T-helper 2 cell treated with Interferon-gamma antibody and Interleukin-4, amounts not matched to agents 5 μg/mL and 100 μg/mL, for 36 hours (primary cell): ENCODE measurements around the gene CAMK2B.
A peak's percentile ranks its signal among the peaks of the same experiment; 100 is the strongest.

ENCODE experiments used
- DNase-seq: peaks from one replicate; pipeline ENCODE4 v3.0.0; 2021; ENCODE audit warnings: low spot score
- H3K27ac Mint-ChIP-seq: one replicate; pipeline ENCODE4 v1.8.0; 2021; ENCODE audit warnings: mild to moderate bottlenecking, mixed read lengths
- H3K27me3 Mint-ChIP-seq: one replicate; pipeline ENCODE4 v1.8.0; 2021; ENCODE audit warnings: low read depth, mixed read lengths
- H3K36me3 Mint-ChIP-seq: one replicate; pipeline ENCODE4 v1.8.0; 2021; ENCODE audit warnings: low read depth, mixed read lengths
- H3K4me1 Mint-ChIP-seq: one replicate; pipeline ENCODE4 v1.8.0; 2021; ENCODE audit warnings: low read depth, mixed read lengths
- H3K4me3 Mint-ChIP-seq: one replicate; pipeline ENCODE4 v1.8.0; 2022; ENCODE audit warnings: mild to moderate bottlenecking, moderate library complexity, mixed read lengths
- H3K9me3 Mint-ChIP-seq: one replicate; pipeline ENCODE4 v1.8.0; 2021; ENCODE audit warnings: mixed read lengths

The CAMK2B gene

GRCh38 chr7:44309271-44310091 is 15.9 kb downstream of the CAMK2B start:
- peak overlapping the region; percentile 15 for H3K4me3 Mint-ChIP-seq
- H3K36me3 Mint-ChIP-seq = no peaks in the 10 kb centered on the region
- H3K27ac Mint-ChIP-seq = no peak overlapping the region
- H3K27me3 Mint-ChIP-seq = peaks cover 16% of the 10 kb centered on the region
- H3K4me1 Mint-ChIP-seq = peaks cover 8% of the 10 kb centered on the region
- DNase-seq = peak; percentile 40
- H3K9me3 Mint-ChIP-seq = no peaks in the 10 kb centered on the region

- no peak for DNase-seq
- H3K9me3 Mint-ChIP-seq = no peaks in the 10 kb centered on the region
- no peaks in the 10 kb centered on the region for H3K36me3 Mint-ChIP-seq
- peaks cover 8% of the 10 kb centered on the region for H3K4me1 Mint-ChIP-seq
- H3K4me3 Mint-ChIP-seq = no peak overlapping the region
- H3K27me3 Mint-ChIP-seq = peaks cover 15% of the 10 kb centered on the region
- H3K27ac Mint-ChIP-seq = no peak overlapping the region
Measured at GRCh38 chr7:44308596-44309270, 16.7 kb downstream of the CAMK2B start.

DNA sequence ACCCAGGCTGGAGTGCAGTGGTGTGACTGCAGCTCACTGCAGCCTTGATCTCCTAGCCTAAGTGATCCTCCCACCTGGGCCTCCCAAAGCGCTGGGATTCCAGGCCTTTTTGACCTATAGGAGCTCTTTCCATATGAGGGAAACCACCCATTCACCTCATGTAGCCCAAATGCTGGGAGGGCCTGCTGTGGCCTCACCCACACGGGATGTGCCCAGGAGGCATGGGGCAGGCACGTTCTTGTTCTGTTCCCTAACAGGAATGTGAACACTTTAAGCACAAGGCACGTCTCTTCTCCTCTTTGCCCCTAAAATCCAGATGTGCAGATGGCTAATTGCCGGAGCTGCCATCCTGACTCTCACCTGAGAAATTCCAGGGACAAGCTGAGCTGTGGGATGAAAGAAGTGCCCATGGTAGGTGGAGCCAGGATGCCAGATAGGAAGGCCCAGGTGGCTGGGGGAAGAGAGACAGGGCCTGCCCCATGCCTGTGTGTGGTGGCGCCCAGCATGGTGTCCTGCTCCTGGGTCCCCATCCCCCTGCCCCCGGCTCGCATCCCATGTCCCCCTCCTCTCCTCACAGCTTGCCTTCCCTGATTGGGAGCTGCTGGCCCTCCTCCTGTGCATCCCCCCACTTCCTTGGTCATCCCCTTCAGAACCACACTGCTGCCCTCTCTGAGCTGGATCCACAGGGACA is 17.3 kb downstream of the CAMK2B start:
- H3K9me3 Mint-ChIP-seq = no peaks in the 10 kb centered on the region
- H3K4me1 Mint-ChIP-seq = peaks cover 8% of the 10 kb centered on the region
- peaks cover 20% of the 10 kb centered on the region for H3K27me3 Mint-ChIP-seq
- no peak overlapping the region for H3K4me3 Mint-ChIP-seq
- no peak for DNase-seq
- H3K36me3 Mint-ChIP-seq = no peaks in the 10 kb centered on the region
- H3K27ac Mint-ChIP-seq = no peak overlapping the region

- no peak overlapping the region for H3K4me3 Mint-ChIP-seq
- H3K27ac Mint-ChIP-seq = no peak overlapping the region
- no peaks in the 10 kb centered on the region for H3K36me3 Mint-ChIP-seq
Measured at GRCh38 chr7:44307301-44307900, 18.0 kb downstream of the CAMK2B start.

DNA sequence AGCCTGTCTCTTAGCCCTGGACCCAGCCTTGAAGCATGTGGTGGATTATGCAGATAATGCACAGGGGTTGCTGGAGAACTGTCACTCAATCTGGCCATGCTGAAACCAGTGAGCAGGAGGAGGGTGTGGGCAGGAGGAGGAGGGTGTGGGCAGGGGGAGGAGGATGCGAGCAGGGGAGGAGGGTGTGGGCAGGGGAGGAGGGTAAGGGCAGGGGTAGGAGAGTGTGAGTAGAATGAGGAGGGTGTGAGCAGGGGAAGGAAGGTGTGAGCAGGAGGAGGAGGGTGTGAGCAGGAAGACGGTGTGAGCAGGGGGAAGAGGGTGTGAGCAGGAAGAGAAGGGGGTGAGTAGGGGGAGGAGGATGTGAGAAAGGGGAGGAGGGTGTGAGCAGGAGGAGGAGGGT is 18.8 kb downstream of the CAMK2B start:
- Mint-ChIP-seq H3K9me3 (no peaks in the 10 kb centered on the region), H3K27ac (no peak overlapping the region)
- no peak for DNase-seq

More at GRCh38 chr7:44307301-44307900, 18.0 kb downstream of the CAMK2B start:
- H3K4me1 Mint-ChIP-seq = peaks cover 8% of the 10 kb centered on the region
- peaks cover 21% of the 10 kb centered on the region for H3K27me3 Mint-ChIP-seq
- DNase-seq = no peak
- H3K9me3 Mint-ChIP-seq = no peaks in the 10 kb centered on the region

DNA sequence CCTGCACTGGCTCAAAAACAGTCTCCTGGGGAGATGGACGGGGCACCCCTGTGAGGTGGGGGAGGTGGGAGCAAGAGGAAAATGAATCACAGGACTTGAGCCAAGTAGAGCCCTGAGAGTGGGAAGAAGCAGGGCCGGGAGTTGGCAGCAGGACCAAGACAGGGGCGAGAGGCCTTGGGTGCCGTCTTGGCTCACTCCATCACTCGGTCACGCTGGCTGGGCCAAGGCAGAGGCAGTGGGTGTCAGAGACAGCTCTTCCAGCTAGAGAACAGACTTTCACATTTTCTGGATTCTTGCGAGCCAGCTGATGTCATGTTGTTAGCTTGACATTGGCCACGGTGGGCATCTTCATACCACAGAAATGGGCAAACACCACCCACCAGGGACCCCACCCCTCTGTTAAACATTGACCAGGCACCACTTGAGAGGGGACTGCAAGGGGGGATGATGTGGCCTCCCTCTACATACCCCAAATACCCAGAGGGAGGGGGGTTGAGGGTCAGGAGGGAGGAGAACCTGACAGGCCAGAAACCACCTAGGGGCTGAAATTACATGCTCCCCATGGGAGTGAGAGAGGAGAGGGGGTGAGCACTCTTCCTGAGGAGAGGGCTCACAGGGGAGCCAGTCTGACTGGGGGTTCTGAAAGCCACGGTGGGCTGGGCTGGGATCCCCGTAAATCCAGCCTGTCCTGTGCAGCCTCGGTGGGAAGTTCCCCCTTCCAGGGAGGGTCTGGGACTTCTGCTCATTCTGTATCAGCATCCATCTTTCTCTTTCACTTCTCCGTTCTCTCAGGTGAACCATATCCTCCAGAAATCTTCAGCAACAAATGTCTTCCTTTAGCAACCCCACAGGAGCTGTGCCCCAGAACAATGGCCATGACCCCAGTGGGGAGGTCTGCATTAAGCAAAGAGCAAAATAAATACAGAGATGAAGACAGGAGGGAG is 19.6 kb downstream of the CAMK2B start:
- H3K27me3 Mint-ChIP-seq = peaks cover 18% of the 10 kb centered on the region
- no peaks in the 10 kb centered on the region for H3K9me3 Mint-ChIP-seq
- no peak for DNase-seq
- H3K27ac Mint-ChIP-seq = no peak overlapping the region
- H3K4me3 Mint-ChIP-seq = no peak overlapping the region
- peaks cover 8% of the 10 kb centered on the region for H3K4me1 Mint-ChIP-seq
- no peaks in the 10 kb centered on the region for H3K36me3 Mint-ChIP-seq

More for the DNA sequence above, 18.8 kb downstream of the CAMK2B start:
- peaks cover 18% of the 10 kb centered on the region for H3K27me3 Mint-ChIP-seq
- H3K4me3 Mint-ChIP-seq = no peak overlapping the region
- peaks cover 8% of the 10 kb centered on the region for H3K4me1 Mint-ChIP-seq
- no peaks in the 10 kb centered on the region for H3K36me3 Mint-ChIP-seq

DNA sequence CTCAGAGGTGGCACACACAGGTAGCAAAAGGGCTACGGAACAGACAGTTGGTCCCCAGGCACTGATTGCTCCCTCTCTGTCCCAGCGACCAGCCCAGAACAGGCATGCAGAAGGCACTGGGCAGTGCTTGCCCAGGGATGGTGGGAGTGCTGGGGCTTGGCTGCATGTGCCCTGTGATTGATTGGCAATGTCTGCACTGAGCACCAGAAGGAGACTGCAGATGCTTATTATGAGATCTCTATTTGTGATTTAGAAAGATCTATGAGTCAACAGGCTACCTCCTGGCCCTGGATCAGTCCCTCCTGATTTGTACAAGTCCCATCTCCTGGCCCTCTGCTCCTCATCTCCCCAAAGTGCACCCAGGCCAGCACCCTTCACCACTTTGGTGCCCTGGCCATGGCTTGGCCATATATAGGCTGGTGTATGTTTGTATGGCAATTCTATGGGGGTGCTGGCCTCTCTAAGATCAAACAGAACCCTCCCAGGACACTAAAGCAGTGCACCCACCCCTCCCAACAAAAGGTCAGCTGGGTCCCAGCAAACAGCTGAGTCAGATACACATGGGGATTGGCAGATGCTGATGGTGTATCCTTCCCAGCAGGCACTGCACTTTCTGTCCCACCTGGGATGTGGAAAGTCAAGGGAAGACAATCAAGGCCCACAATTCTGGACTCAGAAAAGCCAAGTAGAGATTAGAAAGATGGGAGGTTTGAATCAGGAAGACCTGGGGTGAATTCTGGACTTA is 30.9 kb downstream of the CAMK2B start:
- no peak for DNase-seq
- H3K36me3 Mint-ChIP-seq = no peaks in the 10 kb centered on the region
- no peaks in the 10 kb centered on the region for H3K9me3 Mint-ChIP-seq
- H3K4me1 Mint-ChIP-seq = no peaks in the 10 kb centered on the region
- no peak overlapping the region for H3K4me3 Mint-ChIP-seq
- no peak overlapping the region for H3K27ac Mint-ChIP-seq
- peaks cover 44% of the 10 kb centered on the region for H3K27me3 Mint-ChIP-seq

DNA sequence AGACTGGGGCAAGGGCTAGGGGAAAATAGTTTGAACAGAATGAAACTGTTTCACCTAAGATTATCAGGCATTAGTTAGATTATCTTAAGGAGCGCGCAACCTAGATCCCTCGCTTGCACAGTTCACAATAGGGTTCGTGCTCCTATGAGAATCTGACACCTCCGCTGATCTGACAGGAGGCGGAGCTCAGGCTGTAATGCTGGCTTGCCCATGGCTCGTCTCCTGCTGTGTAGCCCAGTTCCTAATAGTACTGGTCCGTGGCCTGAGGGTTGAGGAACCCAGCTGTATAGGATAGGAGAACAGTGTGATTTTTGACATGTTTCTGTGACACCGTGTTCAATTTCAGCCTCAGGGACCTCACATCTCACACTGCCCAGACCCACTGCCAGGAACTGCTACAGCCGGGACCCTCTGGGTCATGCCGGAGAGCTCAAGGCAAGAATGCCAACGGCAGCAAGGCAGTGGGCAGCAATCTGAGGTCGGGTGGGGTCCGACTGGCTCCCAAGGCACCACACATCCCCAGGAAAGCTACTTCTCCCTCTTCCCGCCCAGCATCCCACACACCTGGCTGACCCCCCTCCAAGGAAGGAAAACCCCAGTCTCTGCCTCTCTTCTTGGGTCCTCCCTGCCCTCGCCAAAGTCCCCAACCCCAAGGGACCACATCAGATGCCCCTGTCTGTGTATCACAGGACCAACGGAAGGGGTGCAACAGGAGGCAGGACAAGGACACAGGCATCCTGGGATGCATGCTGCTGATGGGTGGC is 31.7 kb downstream of the CAMK2B start:
- Mint-ChIP-seq H3K4me1 (no peaks in the 10 kb centered on the region), H3K27me3 (peaks cover 44% of the 10 kb centered on the region), H3K36me3 (no peaks in the 10 kb centered on the region), H3K27ac (no peak overlapping the region), H3K4me3 (no peak overlapping the region), H3K9me3 (no peaks in the 10 kb centered on the region)
- no peak for DNase-seq

GRCh38 chr7:44292876-44293560 is 32.4 kb downstream of the CAMK2B start:
- Mint-ChIP-seq H3K27me3 (peaks cover 38% of the 10 kb centered on the region), H3K4me1 (no peaks in the 10 kb centered on the region), H3K4me3 (no peak overlapping the region), H3K9me3 (no peaks in the 10 kb centered on the region), H3K27ac (no peak overlapping the region), H3K36me3 (no peaks in the 10 kb centered on the region)
- no peak for DNase-seq

DNA sequence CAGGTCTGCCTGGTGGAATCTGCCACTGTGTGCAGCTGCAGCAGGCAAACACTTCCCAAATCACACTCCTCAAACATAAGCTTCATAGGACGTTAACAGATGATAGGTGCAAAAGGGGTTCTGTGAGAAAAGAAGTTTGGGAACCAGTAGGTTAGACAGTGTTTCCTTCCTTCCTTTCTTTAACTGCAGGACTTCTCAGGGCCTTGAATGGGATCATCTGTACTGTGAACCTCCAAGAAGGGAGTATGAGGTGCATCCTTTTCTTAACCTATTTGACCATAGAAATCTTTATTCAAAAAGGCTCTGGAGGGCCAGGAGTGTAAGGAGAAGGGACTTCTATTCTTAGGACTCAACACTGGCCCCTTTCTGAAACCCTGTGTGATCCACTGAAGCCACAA is 33.0 kb downstream of the CAMK2B start:
- peaks cover 36% of the 10 kb centered on the region for H3K27me3 Mint-ChIP-seq

DNA sequence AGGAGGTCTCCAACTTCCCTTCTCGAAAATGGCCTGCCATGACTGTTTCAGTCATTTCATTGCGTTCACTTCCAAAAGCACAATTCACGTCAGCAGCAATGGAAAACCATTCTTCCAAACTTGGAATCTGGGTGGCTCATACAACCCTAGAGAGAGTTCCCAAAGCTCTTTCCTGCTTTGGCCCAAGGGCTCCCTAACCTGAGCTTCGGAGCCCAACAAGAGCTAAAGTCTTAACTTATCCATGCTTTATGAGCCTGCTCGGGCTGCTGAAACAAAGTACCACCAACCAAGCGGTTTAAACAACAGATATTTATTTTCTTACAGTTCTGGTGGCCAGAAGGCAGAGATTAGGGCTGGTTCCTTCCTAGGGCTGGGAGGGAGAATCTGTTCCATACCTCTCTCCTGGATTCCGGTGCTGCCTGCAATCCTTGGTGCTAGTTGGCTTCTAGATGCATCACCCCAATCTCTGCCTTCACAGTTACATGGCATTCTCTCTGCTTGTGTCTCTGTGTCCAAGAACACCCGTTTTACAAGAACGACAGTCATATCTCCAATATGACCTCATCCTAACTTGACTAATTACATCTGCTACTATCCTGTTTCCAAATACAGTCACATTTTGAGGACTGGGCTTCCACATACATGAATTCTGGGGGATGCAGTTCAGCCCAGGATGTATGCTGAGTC is 33.5 kb downstream of the CAMK2B start:
- Mint-ChIP-seq H3K9me3 (no peaks in the 10 kb centered on the region), H3K4me1 (no peaks in the 10 kb centered on the region), H3K27me3 (peaks cover 31% of the 10 kb centered on the region), H3K27ac (no peak overlapping the region), H3K4me3 (no peak overlapping the region), H3K36me3 (no peaks in the 10 kb centered on the region)
- no peak for DNase-seq

More for the DNA sequence above, 33.0 kb downstream of the CAMK2B start:
- no peak for DNase-seq
- H3K4me3 Mint-ChIP-seq = no peak overlapping the region
- no peak overlapping the region for H3K27ac Mint-ChIP-seq
- no peaks in the 10 kb centered on the region for H3K9me3 Mint-ChIP-seq
- H3K4me1 Mint-ChIP-seq = no peaks in the 10 kb centered on the region
- H3K36me3 Mint-ChIP-seq = no peaks in the 10 kb centered on the region
